ENCODE data around the gene TMIGD2. TPM values are rescaled to one million over a fixed set of nuclear protein-coding genes. Genes with fewer than 3 reads are reported as not detected.

Gene TMIGD2
- total RNA-seq (2022; extraction: Qiagen RNA extraction; ENCODE audit: low read depth), result not detected in 5 replicates

GRCh38 chr19:4302243-4302640 is at the start of gene TMIGD2:
Gene TMIGD2, minus strand, starts transcription at chr19:4302389. Its CDS starts 4 bp downstream, at chr19:4302385.

GRCh38 chr19:4343370-4344307 is 41.5 kb upstream of the TMIGD2 start, which contains the start of gene MPND:
Gene MPND, plus strand, starts transcription at chr19:4343562. Its CDS starts 32 bp downstream, at chr19:4343594.

DNA sequence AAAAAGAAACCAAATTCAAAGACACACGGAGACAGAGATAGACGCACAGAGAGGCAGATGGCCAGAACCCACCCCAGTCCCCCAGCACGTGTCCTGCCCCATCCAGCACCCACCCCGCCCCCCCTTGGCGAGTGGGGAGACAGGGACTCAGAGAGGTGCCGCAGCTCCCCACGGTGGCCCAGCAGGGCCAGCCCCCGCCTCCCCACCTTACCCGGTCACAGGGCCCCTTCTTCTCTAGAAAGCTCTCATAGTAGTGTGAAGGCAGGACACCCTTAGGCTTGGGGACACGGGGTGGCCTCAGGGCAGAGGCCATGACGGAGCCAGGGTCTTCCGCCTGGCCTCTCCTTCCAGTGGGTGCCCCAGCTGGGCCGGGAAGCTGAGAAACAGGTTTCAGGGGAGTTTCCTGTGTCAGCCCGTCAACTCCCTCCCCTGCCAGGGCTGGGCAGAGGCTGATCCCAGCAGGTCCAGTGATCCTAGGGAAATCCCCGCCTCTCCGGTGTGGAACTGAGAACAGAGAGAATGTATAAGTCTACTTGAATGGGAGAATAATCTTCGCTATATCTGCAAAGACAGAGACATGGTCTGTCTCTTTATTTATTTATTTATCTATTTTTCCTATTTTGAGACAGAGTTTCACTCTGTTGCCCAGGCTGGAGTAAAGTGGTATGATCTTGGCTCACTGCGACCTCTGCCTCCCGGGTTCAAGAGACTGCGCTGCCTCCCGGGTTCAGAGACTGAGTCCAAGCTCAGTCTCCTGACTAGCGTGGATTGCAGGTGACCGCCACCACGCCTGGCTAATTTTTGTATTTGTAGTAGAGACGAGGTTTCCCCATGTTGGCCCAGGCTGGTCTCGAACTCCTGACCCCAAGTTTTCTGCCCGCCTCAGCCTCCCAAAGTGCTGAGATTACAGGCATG is 36.5 kb upstream of the TMIGD2 start, which contains the start of gene STAP2:
Gene STAP2 (minus strand): TSS at position 387 of the 915 bp plus-strand sequence. CDS start 74 bp downstream, at position 313.

DNA sequence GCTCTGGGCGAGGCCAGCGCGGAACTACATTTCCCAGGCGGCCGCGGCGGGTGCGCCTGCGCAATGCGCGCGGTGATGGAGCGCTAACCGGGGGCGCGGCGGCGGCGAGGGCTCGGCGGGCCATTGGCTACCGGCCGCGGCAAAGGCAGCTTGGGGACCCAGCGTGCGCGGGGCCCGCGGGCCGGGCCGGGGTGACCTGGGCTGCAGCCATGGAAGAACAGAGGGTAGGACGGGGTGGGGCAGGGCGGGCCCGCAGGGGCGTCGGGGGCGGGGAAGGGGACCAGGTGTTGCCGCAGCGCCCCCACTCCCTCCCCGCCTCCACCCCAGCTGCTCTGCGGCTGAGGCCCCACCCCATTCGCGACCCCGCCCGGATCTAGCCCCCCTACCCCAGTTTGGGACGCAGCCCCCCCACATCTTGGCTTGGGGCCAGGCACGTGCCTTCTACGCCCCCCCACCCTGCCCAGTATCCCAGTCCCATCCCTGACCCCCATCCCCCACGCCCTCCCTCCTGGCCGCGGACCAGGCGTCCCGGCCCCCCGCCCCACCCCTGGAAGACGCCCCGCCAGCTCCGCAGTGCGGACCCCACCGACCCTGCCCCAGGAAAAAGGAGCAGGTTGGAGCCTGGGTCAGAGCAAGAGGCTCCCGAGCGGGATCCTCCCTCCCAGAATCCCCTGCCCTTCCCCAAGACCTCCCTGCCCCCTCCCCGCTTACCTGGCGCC is 2.5 kb upstream of the TMIGD2 start, which contains the start of gene FSD1:
Gene FSD1 (plus strand): TSS at position 61 of the 719 bp plus-strand sequence. CDS start 149 bp downstream, at position 210.

DNA sequence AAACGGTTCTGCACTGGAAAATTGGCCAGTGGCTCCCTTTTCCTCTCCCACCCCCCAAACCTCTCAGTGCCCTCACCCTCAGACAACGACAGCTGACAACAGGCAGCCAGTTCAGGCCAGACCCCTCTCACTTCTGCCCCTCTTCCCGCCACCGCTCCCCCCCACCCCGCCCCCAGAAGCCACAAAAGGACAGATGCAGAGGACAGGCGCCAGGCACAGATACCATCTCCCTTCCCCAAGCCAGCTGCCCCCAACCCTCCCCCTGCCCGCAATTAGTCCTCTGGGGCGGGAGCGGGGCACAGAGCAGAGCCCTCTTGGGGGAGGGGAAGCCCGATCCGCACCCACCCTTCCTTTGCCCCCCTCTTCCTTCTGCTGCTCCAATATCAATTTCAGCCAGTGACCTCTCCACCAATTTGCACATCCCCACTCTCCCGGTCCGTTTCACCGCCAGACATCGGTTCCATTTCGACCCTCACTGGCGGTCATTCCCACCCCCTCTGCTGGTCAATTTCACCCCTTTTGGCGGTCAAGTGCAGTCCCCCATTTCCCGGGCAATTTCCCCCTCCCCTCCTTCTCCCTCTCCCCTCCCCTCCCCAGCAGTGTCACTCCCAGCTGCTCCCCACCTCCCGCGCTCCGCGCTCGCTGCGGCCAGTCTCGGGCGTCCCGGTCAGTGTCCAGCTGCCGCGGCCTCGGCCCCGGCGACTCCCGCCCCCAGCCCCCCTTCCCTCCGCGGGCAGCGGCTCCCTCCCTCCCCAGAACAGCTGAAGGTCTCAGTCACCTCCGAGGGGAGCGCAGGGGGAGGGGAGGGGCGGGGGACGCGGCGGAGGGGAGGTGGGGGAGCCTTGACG is 23.5 kb downstream of the TMIGD2 start, which contains the start of gene SHD:
Gene SHD (plus strand): TSS at position 848 of the 848 bp plus-strand sequence. CDS start 798 bp downstream, outside the sequence.

GRCh38 chr19:4246767-4247593 is 55.2 kb downstream of the TMIGD2 start, which contains the start of gene YJU2:
Gene YJU2, plus strand, starts transcription at chr19:4247080. Its CDS starts 67 bp downstream, at chr19:4247147.

Other genes starting within 250 kb of the TMIGD2 start
- 12.7 to 28.0 TPM (median 21.6 TPM) in 5 replicates for gene ZBTB7A, start 235.5 kb downstream of the TMIGD2 start, total RNA-seq (2022; extraction: Qiagen RNA extraction; ENCODE audit: low read depth)
- 118 to 176 TPM (median 167 TPM) in 5 replicates for gene MAP2K2, start 178.3 kb downstream of the TMIGD2 start, total RNA-seq (2022; extraction: Qiagen RNA extraction; ENCODE audit: low read depth)
- gene CREB3L3, start 148.8 kb downstream of the TMIGD2 start, total RNA-seq (2022; extraction: Qiagen RNA extraction; ENCODE audit: low read depth), result 0.08 to 0.39 TPM (median 0.11 TPM) in 4 of 5 replicates, not detected in the other
- 17.4 to 39.4 TPM (median 36.8 TPM) in 5 replicates for gene SIRT6, start 119.8 kb downstream of the TMIGD2 start, total RNA-seq (2022; extraction: Qiagen RNA extraction; ENCODE audit: low read depth)
- gene ANKRD24, start 119.7 kb downstream of the TMIGD2 start, total RNA-seq (2022; extraction: Qiagen RNA extraction; ENCODE audit: low read depth), result 0.16 to 0.34 TPM (median 0.31 TPM) in 5 replicates
- 1.5 to 4.8 TPM (median 3.0 TPM) in 5 replicates for gene EBI3, start 72.9 kb downstream of the TMIGD2 start, total RNA-seq (2022; extraction: Qiagen RNA extraction; ENCODE audit: low read depth)
- 17.1 to 23.9 TPM (median 21.5 TPM) in 5 replicates for gene YJU2, start 55.3 kb downstream of the TMIGD2 start, total RNA-seq (2022; extraction: Qiagen RNA extraction; ENCODE audit: low read depth)
- gene SHD, start 23.1 kb downstream of the TMIGD2 start, total RNA-seq (2022; extraction: Qiagen RNA extraction; ENCODE audit: low read depth), result not detected in 5 replicates
- 6.0 to 10.8 TPM (median 8.6 TPM) in 5 replicates for gene FSD1, start 2.2 kb upstream of the TMIGD2 start, total RNA-seq (2022; extraction: Qiagen RNA extraction; ENCODE audit: low read depth)
- 0.12 to 0.47 TPM in 2 of 5 replicates, not detected in the others for gene STAP2, start 36.4 kb upstream of the TMIGD2 start, total RNA-seq (2022; extraction: Qiagen RNA extraction; ENCODE audit: low read depth)
- 7.0 to 13.3 TPM (median 10.1 TPM) in 5 replicates for gene MPND, start 41.2 kb upstream of the TMIGD2 start, total RNA-seq (2022; extraction: Qiagen RNA extraction; ENCODE audit: low read depth)
- gene SH3GL1, start 98.2 kb upstream of the TMIGD2 start, total RNA-seq (2022; extraction: Qiagen RNA extraction; ENCODE audit: low read depth), result 36.6 to 63.4 TPM (median 61.9 TPM) in 5 replicates
- gene CHAF1A, start 100.3 kb upstream of the TMIGD2 start, total RNA-seq (2022; extraction: Qiagen RNA extraction; ENCODE audit: low read depth), result 19.7 to 27.3 TPM (median 24.6 TPM) in 5 replicates
- gene UBXN6, start 155.4 kb upstream of the TMIGD2 start, total RNA-seq (2022; extraction: Qiagen RNA extraction; ENCODE audit: low read depth), result 30.7 to 66.9 TPM (median 55.5 TPM) in 5 replicates
- gene HDGFL2, start 169.9 kb upstream of the TMIGD2 start, total RNA-seq (2022; extraction: Qiagen RNA extraction; ENCODE audit: low read depth), result 19.3 to 33.2 TPM (median 30.4 TPM) in 5 replicates
- 0.19 to 0.28 TPM (median 0.23 TPM) in 5 replicates for gene PLIN4, start 216.1 kb upstream of the TMIGD2 start, total RNA-seq (2022; extraction: Qiagen RNA extraction; ENCODE audit: low read depth)
- gene PLIN5, start 232.8 kb upstream of the TMIGD2 start, total RNA-seq (2022; extraction: Qiagen RNA extraction; ENCODE audit: low read depth), result 0.16 to 0.32 TPM in 2 of 5 replicates, not detected in the others
- gene LRG1, start 237.6 kb upstream of the TMIGD2 start, total RNA-seq (2022; extraction: Qiagen RNA extraction; ENCODE audit: low read depth), result 0.08 to 0.21 TPM (median 0.09 TPM) in 3 of 5 replicates, not detected in the others